Activated naive CD4-positive, alpha-beta T cell treated with anti-CD3 and anti-CD28 coated beads, Interleukin-2, amount 10 ng/mL, durations not matched to agents 5 hours and 36 hours (primary cell): ENCODE data around the gene HOXA13. TPM values are rescaled to one million over a fixed set of nuclear protein-coding genes. Genes with fewer than 3 reads are reported as not detected.

Source experiments
- microRNA-seq: library from miRNA; unstranded; fragments of <30 nt; microRNA quantifications from one replicate; pipeline ENCODE4 v1.2.0, GENCODE V29; 2022; ENCODE audit warnings: borderline microRNAs expressed, borderline replicate concordance
- total RNA-seq, 2 experiments: library from RNA; stranded (reverse); gene quantifications; one replicate each; pipeline ENCODE4 v1.2.3, GENCODE V29; 2021

Gene HOXA13
- total RNA-seq, result not detected

DNA sequence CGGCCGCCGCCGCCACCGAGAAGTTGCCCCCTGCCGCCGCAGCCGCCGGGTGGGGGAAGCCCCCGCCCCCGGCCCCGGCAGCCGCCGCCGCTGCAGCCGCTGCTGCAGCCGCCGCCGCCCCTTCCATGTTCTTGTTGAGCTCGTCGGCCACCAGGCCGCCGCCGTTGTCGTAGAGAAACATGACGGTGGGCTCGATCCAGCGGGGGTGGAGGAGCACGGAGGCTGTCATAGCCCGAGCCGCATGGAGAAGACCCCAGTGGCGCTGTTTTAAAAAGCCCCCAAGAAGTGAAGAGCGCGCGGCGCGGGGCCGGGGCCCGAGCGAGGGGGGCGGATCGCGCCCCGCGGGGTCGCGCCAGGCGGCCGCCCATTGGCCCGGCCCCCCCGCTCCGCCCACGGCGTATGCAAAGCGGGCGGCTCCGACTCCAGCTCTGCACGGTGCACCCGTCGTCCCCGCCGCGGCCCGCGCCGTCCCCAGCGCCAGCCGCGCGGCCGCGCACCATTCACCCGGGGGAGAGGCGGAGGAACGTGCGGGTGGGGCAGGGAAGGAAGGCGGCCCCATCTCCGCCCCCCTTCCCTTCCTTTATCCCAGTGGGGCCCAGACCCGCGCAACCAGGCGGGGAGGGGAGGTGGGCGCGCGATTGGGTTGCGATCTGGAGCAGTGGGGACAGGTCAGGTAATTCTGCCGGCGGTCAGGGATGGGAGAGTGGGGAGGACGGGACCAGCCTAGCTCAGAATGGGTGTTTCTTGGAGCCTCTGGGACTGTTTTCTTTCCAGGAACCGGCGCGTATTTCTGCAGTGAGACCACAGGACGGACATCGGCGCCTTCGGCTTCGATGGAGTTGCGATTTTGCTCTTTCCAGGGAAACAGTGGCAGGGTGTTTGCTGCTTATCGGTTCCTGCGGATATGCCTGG is at the start of gene HOXA13:
Gene HOXA13, minus strand, starts transcription at position 243 of the 912 bp plus-strand sequence. Its CDS starts 14 bp downstream, at position 229.

DNA sequence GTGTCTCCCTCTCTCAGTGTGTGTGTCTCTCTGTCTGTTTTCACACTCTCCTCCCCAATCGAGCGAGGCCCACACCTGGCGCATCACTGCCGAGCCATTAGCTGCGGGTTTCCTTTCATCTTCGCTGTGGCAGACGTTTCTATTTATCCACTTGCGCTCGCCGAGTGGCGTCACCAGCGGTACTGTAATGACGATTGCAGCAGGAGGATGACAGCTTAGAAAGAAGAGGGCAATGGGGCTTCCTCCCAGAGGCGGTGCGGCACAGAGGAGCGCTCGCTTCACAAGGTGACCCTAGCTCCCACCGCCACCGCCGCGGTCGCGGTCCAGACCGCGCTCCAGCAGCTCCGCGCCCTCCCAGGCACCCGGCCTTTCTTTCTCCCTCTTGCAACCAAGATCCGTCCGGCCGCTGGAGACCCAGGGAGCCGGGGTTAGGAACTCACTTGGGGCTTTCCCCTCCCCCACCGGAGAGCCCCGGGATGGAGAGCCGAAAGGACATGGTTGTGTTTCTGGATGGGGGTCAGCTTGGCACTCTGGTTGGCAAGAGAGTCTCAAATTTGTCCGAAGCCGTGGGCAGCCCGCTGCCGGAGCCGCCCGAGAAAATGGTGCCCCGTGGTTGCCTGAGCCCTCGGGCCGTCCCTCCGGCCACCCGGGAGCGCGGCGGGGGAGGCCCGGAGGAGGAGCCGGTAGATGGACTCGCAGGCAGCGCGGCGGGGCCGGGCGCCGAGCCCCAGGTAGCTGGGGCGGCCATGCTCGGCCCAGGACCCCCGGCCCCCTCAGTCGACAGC is 42.9 kb upstream of the HOXA13 start, which contains the start of gene EVX1:
Gene EVX1, plus strand, starts transcription at position 248 of the 785 bp plus-strand sequence. Its CDS starts 229 bp downstream, at position 477.

DNA sequence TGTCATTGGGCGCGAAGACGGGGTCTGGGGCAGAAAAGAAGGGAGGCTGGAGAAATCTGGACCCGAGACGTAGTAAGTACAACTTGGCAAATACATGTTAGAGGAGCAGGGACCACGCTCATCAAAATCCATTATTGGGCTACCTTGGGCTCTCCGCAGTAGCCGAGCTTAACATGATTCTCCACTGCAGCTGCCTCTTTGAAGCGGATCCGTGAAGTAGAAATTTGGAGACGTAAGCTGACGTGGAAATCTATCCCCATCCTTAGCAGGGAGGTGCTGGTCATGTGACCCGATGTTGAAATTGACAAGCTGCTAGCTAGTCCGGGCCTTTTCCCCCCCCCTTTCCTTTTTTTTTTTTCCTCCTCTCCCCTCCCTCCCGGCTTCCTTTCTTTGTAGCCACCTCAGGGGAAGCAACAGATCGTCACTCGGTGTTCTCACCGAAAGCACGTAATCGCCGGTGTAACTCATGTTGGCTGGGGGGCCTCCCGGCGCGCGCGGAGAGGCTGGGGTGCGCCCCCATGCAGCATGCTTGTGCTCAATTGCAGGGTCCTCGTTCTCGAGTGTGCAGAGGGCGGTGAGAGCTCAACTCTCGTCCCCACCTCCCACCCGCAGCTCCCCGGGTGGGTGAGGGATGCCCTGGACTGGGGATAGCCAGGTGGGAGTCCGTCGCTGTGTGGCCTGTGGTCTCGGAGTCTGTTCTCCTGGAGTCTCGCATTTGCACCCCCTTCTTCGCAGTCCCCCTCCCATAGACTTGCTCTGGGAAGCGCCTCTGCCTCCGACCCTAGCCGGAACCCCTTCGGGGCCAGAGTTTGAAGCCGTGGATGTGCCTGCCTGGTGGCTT is 14.7 kb downstream of the HOXA13 start, which contains the start of gene HOXA11:
Gene HOXA11, minus strand, starts transcription at position 220 of the 841 bp plus-strand sequence. Its CDS starts 88 bp downstream, at position 132.

DNA sequence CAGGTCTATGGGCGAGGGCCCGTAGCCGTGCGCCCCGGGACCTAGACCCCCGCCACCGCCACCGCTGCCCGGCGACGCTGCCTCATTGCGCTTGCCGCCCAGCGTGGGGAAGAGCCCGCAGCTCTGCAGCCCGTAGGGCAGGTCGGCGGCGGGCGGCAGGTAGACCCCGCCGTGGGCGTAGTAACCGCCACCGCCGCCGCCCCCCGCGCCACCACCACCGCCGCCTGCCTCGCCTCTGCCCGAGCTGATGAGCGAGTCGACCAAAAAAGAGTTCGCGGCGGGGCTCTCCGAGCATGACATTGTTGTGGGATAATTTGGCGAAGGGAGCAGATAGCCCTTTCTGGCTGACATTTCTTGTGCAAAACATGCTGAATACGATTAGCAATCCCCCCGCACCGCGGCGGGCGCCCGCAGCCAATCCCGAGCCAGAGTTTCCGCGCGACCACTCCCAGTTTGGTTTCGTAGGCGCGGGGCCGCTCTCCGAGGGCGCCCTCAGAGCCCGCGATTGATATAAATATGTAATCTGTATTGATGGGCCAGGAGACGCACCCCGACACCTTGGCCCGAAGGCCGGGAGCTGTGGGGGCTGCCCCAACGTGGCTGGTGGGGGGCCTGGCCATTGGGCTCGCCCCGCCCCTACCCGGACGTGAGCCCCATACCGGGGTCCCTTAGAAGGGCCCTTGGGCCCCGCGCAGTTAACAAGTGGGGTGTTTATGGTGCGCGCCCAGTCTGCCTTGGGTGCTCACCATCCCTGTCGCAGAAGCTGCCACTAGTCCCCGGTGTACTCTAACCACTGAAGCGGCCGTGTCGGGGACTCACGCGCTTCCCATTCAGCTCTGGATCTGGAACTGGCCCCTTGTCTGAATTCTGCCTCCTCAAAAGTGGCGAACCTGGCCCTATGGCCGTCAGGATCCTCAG is 25.7 kb downstream of the HOXA13 start, which contains the start of gene HOXA10:
Gene HOXA10, minus strand, starts transcription at position 365 of the 918 bp plus-strand sequence. Its CDS starts 14 bp downstream, at position 351.

DNA sequence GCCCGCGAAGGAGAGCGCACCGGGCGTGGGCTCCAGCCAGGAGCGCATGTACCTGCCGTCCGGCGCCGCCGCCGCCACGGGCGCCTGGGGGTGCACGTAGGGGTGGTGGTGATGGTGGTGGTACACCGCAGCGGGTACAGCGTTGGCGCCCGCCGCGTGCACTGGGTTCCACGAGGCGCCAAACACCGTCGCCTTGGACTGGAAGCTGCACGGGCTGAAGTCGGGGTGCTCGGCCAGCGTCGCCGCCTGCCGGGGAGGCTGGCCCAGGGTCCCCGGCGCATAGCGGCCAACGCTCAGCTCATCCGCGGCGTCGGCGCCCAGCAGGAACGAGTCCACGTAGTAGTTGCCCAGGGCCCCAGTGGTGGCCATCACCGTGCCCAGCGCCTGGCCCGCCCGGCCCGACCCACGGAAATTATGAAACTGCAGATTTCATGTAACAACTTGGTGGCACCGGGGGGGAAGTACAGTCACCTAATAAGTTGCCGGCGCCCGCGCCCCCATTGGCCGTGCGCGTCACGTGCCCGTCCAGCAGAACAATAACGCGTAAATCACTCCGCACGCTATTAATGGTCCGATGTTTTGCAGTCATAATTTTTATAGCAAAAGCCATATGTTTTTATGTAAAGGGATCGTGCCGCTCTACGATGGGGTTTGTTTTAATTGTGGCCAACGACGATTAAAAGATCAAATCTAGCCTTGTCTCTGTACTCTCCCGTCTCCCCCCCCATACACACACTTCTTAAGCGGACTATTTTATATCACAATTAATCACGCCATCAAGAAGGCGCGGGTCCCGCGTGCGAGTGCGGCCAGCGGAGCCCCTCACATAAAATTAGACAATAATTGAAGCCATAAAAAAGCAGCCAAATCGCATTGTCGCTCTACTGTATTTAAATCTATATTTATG is 34.5 kb downstream of the HOXA13 start, which contains the start of gene HOXA9:
Gene HOXA9, minus strand, starts transcription at position 449 of the 907 bp plus-strand sequence. Its CDS starts 80 bp downstream, at position 369.

DNA sequence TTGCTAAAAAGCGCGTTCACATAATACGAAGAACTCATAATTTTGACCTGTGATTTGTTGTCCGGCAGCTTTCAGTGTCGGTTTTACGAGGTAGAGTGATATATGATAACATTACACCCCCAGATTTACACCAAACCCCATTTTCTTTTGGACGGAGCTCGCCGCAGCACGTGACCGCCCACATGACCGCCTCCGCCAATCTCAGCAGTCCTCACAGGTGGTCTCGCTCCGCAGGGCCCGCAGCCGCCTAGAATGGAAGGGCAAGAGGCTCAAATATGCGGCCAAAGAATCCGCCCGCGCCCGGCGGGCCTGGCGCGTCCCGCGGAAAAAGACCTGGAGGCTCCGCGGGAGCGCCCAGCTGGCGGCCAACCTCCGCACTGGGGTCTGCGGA is 43.4 kb downstream of the HOXA13 start, which contains the start of gene HOXA7:
Gene HOXA7, minus strand, starts transcription at position 168 of the 391 bp plus-strand sequence. Its CDS starts 130 bp downstream, at position 38.

DNA sequence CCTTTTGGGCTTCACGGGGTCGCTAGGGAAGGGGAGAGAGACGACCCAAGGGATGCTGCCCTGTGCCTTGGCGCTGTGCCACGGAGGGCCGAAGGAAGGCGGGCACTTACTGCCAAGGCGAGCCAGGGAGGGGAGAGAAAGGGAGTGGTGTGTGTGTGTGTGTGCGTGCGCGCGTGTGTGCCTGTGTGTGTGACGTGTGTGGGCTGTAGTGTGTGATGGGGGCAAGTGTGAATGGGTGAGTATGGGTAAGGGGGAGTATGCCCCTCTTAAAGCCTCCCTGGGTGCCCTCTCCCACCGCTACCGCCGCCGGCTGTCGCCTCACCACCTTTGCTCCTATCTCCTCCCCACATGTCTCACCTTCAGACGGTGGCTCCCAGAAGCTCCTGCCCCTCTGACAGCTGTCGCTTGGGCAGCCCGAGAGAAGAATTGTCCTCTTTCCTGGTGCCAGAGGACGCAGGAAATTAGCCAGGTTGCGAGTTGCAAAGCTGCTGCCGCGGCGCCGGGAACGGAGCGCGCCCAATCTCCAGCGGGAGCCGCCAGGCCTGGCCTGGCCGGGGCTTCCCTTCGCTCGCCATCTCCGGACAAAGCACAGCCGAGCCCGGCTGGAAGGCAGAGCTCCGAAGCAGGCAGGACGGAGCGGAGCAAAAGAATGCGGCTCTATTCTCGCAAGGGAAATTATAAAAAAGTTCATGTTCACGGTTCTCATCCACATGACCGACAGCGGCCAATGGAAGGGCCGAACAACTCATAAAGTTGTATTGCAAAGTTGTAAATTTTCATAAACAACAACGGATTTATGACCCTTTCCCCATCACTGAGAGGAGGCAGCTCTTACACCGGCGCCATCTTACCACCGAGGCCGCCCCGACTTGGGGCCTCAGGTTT is 47.7 kb downstream of the HOXA13 start, which contains the start of gene HOXA3:
Gene HOXA3, minus strand, starts transcription at position 653 of the 885 bp plus-strand sequence. CDS start 41,943 bp downstream, outside the sequence.

DNA sequence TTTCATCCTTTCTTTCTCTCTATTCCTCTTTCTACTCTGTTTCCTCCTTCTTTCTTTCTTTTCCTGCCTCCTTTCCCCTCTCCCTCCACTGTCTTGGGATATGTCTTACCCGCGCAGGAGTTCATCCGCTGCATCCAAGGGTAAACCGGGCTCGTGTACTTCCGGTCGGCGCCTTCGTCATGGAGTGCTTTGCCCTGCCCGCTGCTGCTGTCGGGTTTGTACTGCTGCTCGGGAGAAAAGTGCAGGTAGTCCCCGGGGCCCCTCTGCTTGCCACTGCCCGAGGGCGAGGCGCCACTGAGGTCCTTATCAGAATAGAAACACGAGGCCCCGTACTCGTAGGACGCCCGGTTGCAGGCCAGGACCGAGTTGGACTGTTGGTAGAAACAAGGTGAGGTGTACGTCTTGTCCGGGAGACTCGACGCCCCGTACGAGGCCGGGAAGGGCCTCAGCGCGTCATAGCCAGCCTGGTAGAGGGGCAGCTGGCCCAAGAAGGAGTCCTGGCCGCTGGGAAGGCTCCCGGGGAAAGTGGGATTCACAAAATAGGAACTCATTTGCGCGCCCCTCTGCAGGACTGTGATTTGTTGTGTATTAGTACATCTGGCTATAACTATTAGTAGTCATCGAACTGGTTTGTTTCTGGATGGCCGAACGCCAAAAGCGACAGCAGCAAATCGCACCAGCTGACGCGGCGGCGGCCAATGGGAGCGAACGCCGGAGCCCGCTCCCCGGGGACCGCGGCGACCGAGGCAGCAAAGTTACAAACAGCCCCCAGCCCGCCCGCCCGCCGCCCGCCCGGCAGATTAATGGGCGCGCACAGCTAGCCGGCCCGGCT is 52.5 kb downstream of the HOXA13 start, which contains the start of gene HOXA6:
Gene HOXA6, minus strand, starts transcription at position 576 of the 832 bp plus-strand sequence. Its CDS starts 25 bp downstream, at position 551.

Small RNAs within 50 kb of the gene (microRNA-seq; reads per million reads assigned to microRNA genes)
- 30.2 reads per million, percentile 56 among the genes with 10 or more reads in this experiment for gene MIR196B

Other genes starting within 250 kb of the HOXA13 start
- gene HOXA1, start 104.1 kb downstream of the HOXA13 start, total RNA-seq, result under 1 TPM; 0.40 to 0.46 TPM
- gene HOXA2, start 97.4 kb downstream of the HOXA13 start, total RNA-seq, result not detected
- gene HOXA4, start 69.3 kb downstream of the HOXA13 start, total RNA-seq, result not detected
- not detected for gene HOXA5, start 56.4 kb downstream of the HOXA13 start, total RNA-seq
- gene HOXA6, start 52.3 kb downstream of the HOXA13 start, total RNA-seq, result not detected
- gene HOXA3, start 47.5 kb downstream of the HOXA13 start, total RNA-seq, result not detected
- not detected for gene HOXA7, start 43.4 kb downstream of the HOXA13 start, total RNA-seq
- not detected for gene HOXA9, start 34.6 kb downstream of the HOXA13 start, total RNA-seq
- under 1 TPM in 1 of 2 experiments, not detected in 1; 0.29 TPM for gene HOXA10, start 25.8 kb downstream of the HOXA13 start, total RNA-seq
- not detected for gene HOXA11, start 14.9 kb downstream of the HOXA13 start, total RNA-seq
- gene EVX1, start 42.7 kb upstream of the HOXA13 start, total RNA-seq, result not detected